Uterus (tissue), 4 donors: Measurements from ENCODE around the gene CLIC3. TPM values are rescaled to one million over a fixed set of nuclear protein-coding genes. Genes with fewer than 3 reads are reported as not detected.

Experiments
- DNase-seq, 2 donors: peaks; one replicate each; pipeline ENCODE4 v3.0.0-alpha.2; 2019 to 2020
- H3K27ac ChIP-seq, 2 donors: fragments of 200-600 bp; sonication (generic); 1 replicate in 1 of 2; 2 replicates in 1 of 2; pipeline ENCODE4 v1.5.1; 2016 to 2018
- H3K27me3 ChIP-seq, 2 donors: fragments of 200-600 bp; sonication (generic); one replicate each; pipeline ENCODE4 v1.5.1; 2018 to 2019; ENCODE audit warnings: control low read depth in 1 of 2
- H3K36me3 ChIP-seq, 2 donors: fragments of 200-600 bp; sonication (generic); one replicate each; pipeline ENCODE4 v1.5.1; 2019; ENCODE audit warnings: control low read depth in 1 of 2
- H3K4me1 ChIP-seq, 2 donors: fragments of 200-600 bp; sonication (generic); one replicate each; pipeline ENCODE4 v1.5.1; 2018 to 2019; ENCODE audit warnings: control low read depth in 1 of 2
- H3K4me3 ChIP-seq, 2 donors: fragments of 200-600 bp; sonication (generic); 1 replicate in 1 of 2; 2 replicates in 1 of 2; pipeline ENCODE4 v1.5.1; 2018 to 2019; ENCODE audit warnings: mild to moderate bottlenecking in 1 of 2
- H3K9me3 ChIP-seq, 2 donors: fragments of 200-600 bp; sonication (generic); one replicate each; pipeline ENCODE4 v1.5.1; 2019; ENCODE audit warnings: control low read depth in 1 of 2
- CTCF ChIP-seq, 4 experiments: fragments of 200-600 bp in 2 of 4; fragments of 450-650 bp in 2 of 4; sonication (generic) in 2 of 4; IDR thresholded peaks; one replicate each; pipeline ENCODE4 v1.5.1; 2016 to 2019; ENCODE audit warnings: antibody characterized with exemption in 4 of 4, mild to moderate bottlenecking in 2 of 4, moderate library complexity in 1 of 4
- POLR2A ChIP-seq, 2 donors: fragments of 450-650 bp; IDR thresholded peaks; one replicate each; pipeline ENCODE4 v1.6.1; 2016; ENCODE audit warnings: antibody characterized with exemption in 2 of 2, mild to moderate bottlenecking in 1 of 2, moderate library complexity in 1 of 2
- intact Hi-C: fragments of 100-400 bp; cut with DNase I; formaldehyde crosslinking; loops from one replicate; pipeline ENCODE4 v1.15.1; 2023; ENCODE audit warnings: low total_unique reads
- total RNA-seq, 4 donors: library from RNA; depleted of rRNA in 3 of 4; stranded (reverse); fragments of >200 nt in 3 of 4; gene quantifications; one replicate each; pipeline versions ENCODE4 v1.1.0 to v1.2.4, GENCODE V29; 2014 to 2023
- donor health status: DM: yes; HTN: yes; CAD: no.

CLIC3 gene
- total RNA-seq, 4 donors from 2014 or later: 1.5 TPM; not detected in 2

- no peaks in the 10 kb centered on the region for H3K27me3 ChIP-seq
- intact Hi-C loops: no loop called here
- no peak for TF ChIP-seq POLR2A (IDR thresholded peaks at IDR 0.05)
- TF ChIP-seq CTCF (IDR thresholded peaks at IDR 0.05): no peak
- H3K4me1 ChIP-seq: no peaks in the 10 kb centered on the region
- no peak overlapping the region for H3K4me3 ChIP-seq
- H3K9me3 ChIP-seq: no peaks in the 10 kb centered on the region
- no peak overlapping the region for H3K27ac ChIP-seq
- H3K36me3 ChIP-seq: no peaks in the 10 kb centered on the region
- DNase-seq: no peak
Observed at GRCh38 chr9:137009217-137009616, 12.8 kb upstream of the CLIC3 start.

DNA sequence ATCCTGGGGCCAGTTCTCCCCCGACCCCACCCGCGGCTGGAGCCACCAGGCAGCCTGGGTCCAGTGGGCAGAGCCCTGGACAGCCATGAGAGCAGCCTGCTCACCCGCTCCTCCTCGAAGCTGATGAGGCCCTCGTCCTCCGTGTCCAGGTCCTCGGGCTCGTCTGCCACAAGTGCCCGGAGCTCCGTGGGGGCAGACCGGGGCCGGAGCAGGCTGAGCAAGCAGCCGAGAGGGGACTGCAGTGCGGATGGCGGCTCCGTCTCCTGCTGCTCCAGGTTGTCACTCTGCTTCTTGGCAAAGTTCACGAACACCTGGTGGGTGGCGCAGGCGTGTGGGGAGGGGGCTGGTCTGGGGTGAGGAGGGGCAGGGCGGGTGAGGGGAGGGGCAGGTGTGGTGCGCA lies 11.9 kb upstream of the CLIC3 start:
- no peak for DNase-seq
- Histone ChIP-seq H3K36me3 (no peaks in the 10 kb centered on the region), H3K4me1 (no peaks in the 10 kb centered on the region), H3K9me3 (no peaks in the 10 kb centered on the region), H3K4me3 (no peak overlapping the region), H3K27ac (no peak overlapping the region), H3K27me3 (no peaks in the 10 kb centered on the region)
- TF ChIP-seq CTCF (IDR thresholded peaks at IDR 0.05) (no peak), POLR2A (IDR thresholded peaks at IDR 0.05) (no peak)
- intact Hi-C loops: no loop called here

GRCh38 chr9:137007816-137008270 lies 11.5 kb upstream of the CLIC3 start:
- DNase-seq: no peak
- TF ChIP-seq CTCF (IDR thresholded peaks at IDR 0.05) (no peak), POLR2A (IDR thresholded peaks at IDR 0.05) (no peak)
- H3K27ac ChIP-seq: no peak overlapping the region
- intact Hi-C loops: no loop called here
- H3K9me3 ChIP-seq: no peaks in the 10 kb centered on the region
- no peaks in the 10 kb centered on the region for H3K36me3 ChIP-seq
- no peak overlapping the region for H3K4me3 ChIP-seq
- H3K4me1 ChIP-seq: no peaks in the 10 kb centered on the region
- no peaks in the 10 kb centered on the region for H3K27me3 ChIP-seq

DNA sequence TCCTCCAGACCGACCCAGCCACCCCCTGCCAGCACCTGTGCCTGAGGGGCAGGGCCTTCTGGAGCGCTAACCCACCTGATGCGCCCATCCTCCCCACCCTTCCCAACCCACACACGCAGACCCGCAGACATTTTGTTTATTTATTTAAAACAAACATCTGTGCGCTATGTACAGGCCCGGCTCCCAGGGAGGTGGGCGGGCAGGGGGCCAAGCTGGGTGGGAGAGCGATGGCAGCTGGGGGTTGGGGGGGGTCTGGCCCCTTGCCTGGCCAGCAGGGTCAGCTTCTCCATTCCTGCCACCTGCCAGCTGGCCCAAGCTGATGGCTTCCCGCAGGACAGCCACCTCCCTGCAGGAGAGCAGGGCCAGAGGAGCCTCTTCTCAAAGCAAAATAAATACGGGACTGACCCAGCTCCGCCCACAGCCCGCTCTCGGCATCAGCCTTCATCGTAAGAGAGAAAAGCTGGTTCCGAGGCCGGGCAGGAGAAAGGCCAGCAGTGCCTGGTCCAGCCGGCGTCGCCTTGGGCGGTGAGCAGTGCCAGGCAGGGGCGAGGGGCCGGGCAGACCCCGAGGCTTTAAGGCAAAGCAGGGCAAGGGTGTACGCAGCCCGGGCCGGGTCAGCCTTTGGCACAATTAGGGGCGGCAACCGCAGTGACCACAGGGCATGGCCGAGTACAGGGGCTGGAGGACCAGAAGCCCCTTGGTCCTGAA lies 10.9 kb upstream of the CLIC3 start:
- H3K27me3 ChIP-seq: no peaks in the 10 kb centered on the region
- intact Hi-C loops: no loop called here
- no peak for DNase-seq
- no peak overlapping the region for H3K27ac ChIP-seq
- H3K9me3 ChIP-seq: no peaks in the 10 kb centered on the region
- H3K36me3 ChIP-seq: no peaks in the 10 kb centered on the region
- H3K4me1 ChIP-seq: no peaks in the 10 kb centered on the region
- TF ChIP-seq CTCF (IDR thresholded peaks at IDR 0.05) (no peak), POLR2A (IDR thresholded peaks at IDR 0.05) (no peak)
- H3K4me3 ChIP-seq: no peak overlapping the region

GRCh38 chr9:137006116-137007003 lies 10.0 kb upstream of the CLIC3 start:
- Histone ChIP-seq H3K9me3 (no peaks in the 10 kb centered on the region), H3K27me3 (no peaks in the 10 kb centered on the region), H3K4me1 (no peaks in the 10 kb centered on the region), H3K27ac (no peak overlapping the region), H3K36me3 (no peaks in the 10 kb centered on the region), H3K4me3 (no peak overlapping the region)
- no peak for DNase-seq
- intact Hi-C loops: no loop called here
- TF ChIP-seq POLR2A (IDR thresholded peaks at IDR 0.05): no peak
- TF ChIP-seq CTCF (IDR thresholded peaks at IDR 0.05): no peak
